H1 (cell line): ENCODE measurements around the gene MCCC1. TPM values are rescaled to one million over a fixed set of nuclear protein-coding genes. Genes with fewer than 3 reads are reported as not detected.

Experiments
- CTCF ChIA-PET: fragments of 300-600 bp; sonication (Branson Sonifier 250); formaldehyde crosslinking; loops from one replicate; lab custom pipeline; 2021; ENCODE audit not compliant: partially characterized antibody; lab: Charles Lee
- POLR2A ChIA-PET: fragments of 300-600 bp; sonication (Branson Sonifier 250); formaldehyde crosslinking; loops from one replicate; lab custom pipeline; 2021; ENCODE audit warnings: inconsistent platforms; ENCODE audit not compliant: partially characterized antibody; lab: Charles Lee
- DNase-seq, 2 experiments: peaks; one replicate each; pipeline versions ENCODE4 v3.0.0 to v3.0.0-alpha.2; 2010 to 2022; ENCODE audit warnings: low spot score in 2 of 2, low read depth in 1 of 2, mixed read lengths in 1 of 2
- FAIRE-seq: peaks from 2 replicates; lab custom pipeline; 2011; peaks lifted over from hg19 to GRCh38; lab: Jason Lieb, UNC
- H2AFZ ChIP-seq: 2 replicates; pipeline ENCODE4 v1.8.1; 2012; ENCODE audit warnings: low read length, inconsistent platforms
- H2AK5ac ChIP-seq: 2 replicates; pipeline ENCODE4 v1.6.1; 2013; ENCODE audit warnings: low read depth, low read length
- H2BK120ac ChIP-seq: replicated peaks from 2 replicates; pipeline ENCODE3; 2013; ENCODE audit warnings: low read depth, low read length, inconsistent platforms
- H2BK12ac ChIP-seq: 2 replicates; pipeline ENCODE4 v1.6.1; 2013; ENCODE audit warnings: low read depth, low read length
- H2BK15ac ChIP-seq: 2 replicates; pipeline ENCODE4 v1.6.1; 2013; ENCODE audit warnings: low read length
- H2BK20ac ChIP-seq: 2 replicates; pipeline ENCODE4 v1.6.1; 2013; ENCODE audit warnings: low read length
- H2BK5ac ChIP-seq: 2 replicates; pipeline ENCODE4 v1.6.1; 2013; ENCODE audit warnings: low read depth, low read length
- H3K14ac ChIP-seq: 2 replicates; pipeline ENCODE4 v1.6.1; 2013; ENCODE audit warnings: inconsistent platforms; ENCODE audit not compliant: insufficient read length
- H3K18ac ChIP-seq: 2 replicates; pipeline ENCODE4 v1.6.1; 2013; ENCODE audit warnings: low read length; ENCODE audit errors: extremely low read depth
- H3K23ac ChIP-seq: 2 replicates; pipeline ENCODE4 v1.6.1; 2013; ENCODE audit warnings: inconsistent platforms; ENCODE audit not compliant: insufficient read length
- H3K23me2 ChIP-seq: 2 replicates; pipeline ENCODE4 v1.6.1; 2013; ENCODE audit warnings: low read depth, low read length
- H3K27ac ChIP-seq: 2 replicates; pipeline ENCODE4 v1.6.1; 2011; ENCODE audit warnings: low read depth, low read length, inconsistent platforms
- H3K27me3 ChIP-seq, 4 experiments: replicated peaks in 1 of 4; 1 replicate in 1 of 4; 2 replicates in 3 of 4; pipeline versions ENCODE4 v1.6.1 to v1.8.1; 2011 to 2013; ENCODE audit warnings: low read length in 3 of 4, mild to moderate bottlenecking in 3 of 4, inconsistent platforms in 2 of 4, mixed read lengths in 2 of 4, moderate library complexity in 1 of 4; ENCODE audit not compliant: control insufficient read depth in 3 of 4, insufficient read depth in 3 of 4; ENCODE audit errors: extremely low read depth in 1 of 4
- H3K36me3 ChIP-seq, 4 experiments: 2 replicates each; pipeline versions ENCODE4 v1.6.1 to v1.8.1; 2011 to 2013; ENCODE audit warnings: mild to moderate bottlenecking in 4 of 4, low read length in 3 of 4, moderate library complexity in 2 of 4, control low read depth in 1 of 4, inconsistent platforms in 1 of 4; ENCODE audit not compliant: insufficient read depth in 4 of 4, control insufficient read depth in 2 of 4
- H3K4ac ChIP-seq: replicated peaks from 2 replicates; pipeline ENCODE3; 2013; ENCODE audit warnings: low read length, low read depth, mixed read lengths, inconsistent platforms; ENCODE audit not compliant: insufficient read length
- H3K4me1 ChIP-seq, 4 experiments: replicated peaks in 1 of 4; 1 replicate in 1 of 4; 2 replicates in 3 of 4; pipeline versions ENCODE4 v1.6.1 to v1.8.1; 2011 to 2013; ENCODE audit warnings: low read length in 3 of 4, inconsistent platforms in 2 of 4, mixed read lengths in 1 of 4; ENCODE audit not compliant: insufficient read depth in 4 of 4, control insufficient read depth in 3 of 4
- H3K4me2 ChIP-seq, 2 experiments: 2 replicates each; pipeline versions ENCODE4 v1.6.1 to v1.8.1; 2011 to 2013; ENCODE audit warnings: low read depth in 2 of 2, low read length in 2 of 2, control low read depth in 1 of 2, inconsistent platforms in 1 of 2, mild to moderate bottlenecking in 1 of 2; ENCODE audit not compliant: insufficient read depth in 1 of 2
- H3K4me3 ChIP-seq, 4 experiments: fragments of 200-600, 300-600 bp in 1 of 4; sonication (generic), shearing (Covaris generic), sonication (Bioruptor Twin) in 1 of 4; 2 replicates each; pipeline versions ENCODE4 v1.5.1 to v1.8.1; 2011 to 2016; ENCODE audit warnings: low read length in 4 of 4, low read depth in 3 of 4, control low read depth in 2 of 4, inconsistent platforms in 2 of 4, mild to moderate bottlenecking in 2 of 4, mixed read lengths in 1 of 4, moderate library complexity in 1 of 4; ENCODE audit not compliant: insufficient read depth in 2 of 4; ENCODE audit errors: extremely low read depth in 1 of 4
- H3K56ac ChIP-seq: replicated peaks from 2 replicates; pipeline ENCODE3; 2013; ENCODE audit warnings: low read depth, mild to moderate bottlenecking, mixed read lengths, low read length, inconsistent platforms; ENCODE audit not compliant: insufficient read length
- H3K79me1 ChIP-seq: 2 replicates; pipeline ENCODE4 v1.6.1; 2013; ENCODE audit warnings: low read depth, low read length, control low read depth
- H3K79me2 ChIP-seq, 2 experiments: 2 replicates each; pipeline versions ENCODE4 v1.6.1 to v1.8.1; 2012 to 2013; ENCODE audit warnings: low read length in 2 of 2, mild to moderate bottlenecking in 2 of 2, inconsistent platforms in 1 of 2; ENCODE audit not compliant: insufficient read depth in 2 of 2, control insufficient read depth in 1 of 2
- H3K9ac ChIP-seq, 4 experiments: replicated peaks in 1 of 4; 1 replicate in 1 of 4; 2 replicates in 3 of 4; pipeline versions ENCODE4 v1.6.1 to v1.8.1; 2011 to 2013; ENCODE audit warnings: low read depth in 3 of 4, low read length in 3 of 4, control low read depth in 2 of 4, mild to moderate bottlenecking in 2 of 4, moderate library complexity in 2 of 4, inconsistent platforms in 1 of 4; ENCODE audit errors: extremely low read depth in 1 of 4
- H3K9me3 ChIP-seq, 2 experiments: 2 replicates each; pipeline versions ENCODE4 v1.6.1 to v1.8.1; 2012 to 2013; ENCODE audit warnings: mild to moderate bottlenecking in 2 of 2, moderate library complexity in 2 of 2, control low read depth in 1 of 2, inconsistent platforms in 1 of 2, low read depth in 1 of 2, low read length in 1 of 2, mixed read lengths in 1 of 2; ENCODE audit not compliant: insufficient read depth in 2 of 2
- H4K20me1 ChIP-seq, 2 experiments: replicated peaks in 1 of 2; 2 replicates each; pipeline versions ENCODE3 to v1.8.1; 2011 to 2013; ENCODE audit warnings: inconsistent platforms in 2 of 2, low read length in 2 of 2, mild to moderate bottlenecking in 1 of 2; ENCODE audit not compliant: insufficient read depth in 2 of 2, control insufficient read depth in 1 of 2
- H4K5ac ChIP-seq: 2 replicates; pipeline ENCODE4 v1.6.1; 2013; ENCODE audit warnings: low read length, low read depth, mixed read lengths, inconsistent platforms; ENCODE audit not compliant: insufficient read length
- H4K8ac ChIP-seq: 2 replicates; pipeline ENCODE4 v1.8.0; 2013; ENCODE audit warnings: mild to moderate bottlenecking, moderate library complexity, low read length, inconsistent platforms; ENCODE audit not compliant: insufficient read depth; ENCODE audit errors: extremely low read depth
- H4K91ac ChIP-seq: replicated peaks from 2 replicates; pipeline ENCODE3; 2013; ENCODE audit warnings: low read length, mixed read lengths, inconsistent platforms; ENCODE audit not compliant: insufficient read length
- ATF3 ChIP-seq: IDR thresholded peaks from 2 replicates; pipeline ENCODE4 v1.6.1; 2011; ENCODE audit warnings: low read depth, mild to moderate bottlenecking, low read length; ENCODE audit not compliant: insufficient read depth
- BCL11A ChIP-seq, 2 experiments: IDR thresholded peaks; one replicate each; pipeline ENCODE4 v1.6.1; 2011; ENCODE audit warnings: low read depth in 2 of 2, low read length in 2 of 2, mild to moderate bottlenecking in 2 of 2
- POLR2AphosphoS5 ChIP-seq: IDR thresholded peaks from 2 replicates; pipeline ENCODE4 v1.6.1; 2011; ENCODE audit warnings: low read depth, low read length
- SAP30 ChIP-seq: fragments of 300-600 bp; sonication (generic); IDR thresholded peaks from 2 replicates; pipeline ENCODE4 v1.7.1; 2012; ENCODE audit warnings: low read length, moderate library complexity, mild to moderate bottlenecking, inconsistent platforms; ENCODE audit not compliant: insufficient read depth, insufficient replicate concordance
- WGBS, 2 experiments: shearing (Covaris generic) in 1 of 2; methylation state at CpG; one replicate each; pipeline versions ENCODE4 v1.1.6 to v1.1.7; 2013 to 2015; ENCODE audit warnings: low lambda C conversion rate in 2 of 2, mixed read lengths in 2 of 2, inconsistent platforms in 1 of 2, low coverage in 1 of 2, missing lambda C conversion rate in 1 of 2; ENCODE audit not compliant: insufficient replicate concordance in 2 of 2, insufficient coverage in 1 of 2, insufficient read length in 1 of 2; ENCODE audit errors: extremely low coverage in 1 of 2, missing lambda C conversion rate in 1 of 2; 5-methylcytosine and 5-hydroxymethylcytosine counted together
- polyA plus RNA-seq, 7 experiments: library from polyadenylated mRNA; depleted of rRNA in 3 of 7; stranded (reverse) in 5 of 7; unstranded in 2 of 7; fragments of >200 nt in 5 of 7; fragments of 200-250 nt in 2 of 7; gene quantifications; 1 replicate in 5 of 7; 2 replicates in 1 of 7; 4 replicates in 1 of 7; pipeline versions ENCODE4 v1.2.1 to v1.2.3, GENCODE V29; 2011 to 2013; ENCODE audit warnings: missing spikeins in 2 of 7, mixed read lengths in 2 of 7
- total RNA-seq: library from RNA; stranded (reverse); fragmentation: NEBNext Ultra II Directional; extraction: Animal tissue kit (Norgen Biotek cat#: 25700); gene quantifications from 2 replicates; pipeline ENCODE4 v1.2.1, GENCODE V29; 2021

The MCCC1 gene
- total and polyA plus RNA-seq, 2 of the 8 experiments (the other 6 are each of a cell fraction or from before 2014, with no cell fraction given), result 10.8 to 21.5 TPM

GRCh38 chr3:183022936-183023516 lies 76.3 kb downstream of the MCCC1 start:
- Histone ChIP-seq H3K79me2 (no peaks in the 10 kb centered on the region), H2BK12ac (no peak overlapping the region), H2BK15ac (no peak overlapping the region), H2AK5ac (no peak overlapping the region), H2BK5ac (no peak overlapping the region), H3K23me2 (no peaks in the 10 kb centered on the region), H3K36me3 (peaks cover 2 to 21% (median 13%) of the 10 kb centered on the region in 4 experiments; a peak in 4 of 8 replicates), H3K9me3 (no peaks in the 10 kb centered on the region), H4K5ac (no peak overlapping the region), H3K14ac (no peak overlapping the region), H2BK20ac (no peak overlapping the region), H2AFZ (no peak overlapping the region), H3K4me3 (no peak overlapping the region), H4K8ac (no peak overlapping the region), H4K20me1 (no peaks in the 10 kb centered on the region), H3K18ac (no peak overlapping the region), H3K4me2 (no peak overlapping the region), H3K23ac (no peak overlapping the region), H3K4me1 (no peaks in the 10 kb centered on the region), H3K4ac (no peak overlapping the region), H3K27me3 (no peaks in the 10 kb centered on the region), H4K91ac (no peak overlapping the region), H3K56ac (no peak overlapping the region), H3K9ac (no peak overlapping the region), H3K27ac (no peak overlapping the region), H2BK120ac (no peak overlapping the region), H3K79me1 (no peaks in the 10 kb centered on the region)
- 88% methylated on average over 3 of the region's 3 CpGs; no CpG with 5 or more reads in 1 of the 2 experiments for WGBS, 2 experiments
- DNase-seq, result no peak
- POLR2A ChIA-PET, result no interaction called here
- TF ChIP-seq SAP30, result no peak
- TF ChIP-seq BCL11A (IDR thresholded peaks at IDR 0.05; ENCODE audit: low read depth in 2 of 2, low read length in 2 of 2), result no peak
- TF ChIP-seq ATF3, result no peak
- TF ChIP-seq POLR2AphosphoS5, result no peak
- CTCF ChIA-PET, result interaction anchor here (1.0 kb wide), 1 partner anchor 12 kb away, joined by 3 read pairs; no protein-coding TSS in a partner anchor
- FAIRE-seq, result no peak
